Measurements from ENCODE around the gene TUG1. TPM values are rescaled to one million over a fixed set of nuclear protein-coding genes. Genes with fewer than 3 reads are reported as not detected.

TUG1 gene
- total RNA-seq, 1 donor from 2014 or later, result 95.7 TPM

DNA sequence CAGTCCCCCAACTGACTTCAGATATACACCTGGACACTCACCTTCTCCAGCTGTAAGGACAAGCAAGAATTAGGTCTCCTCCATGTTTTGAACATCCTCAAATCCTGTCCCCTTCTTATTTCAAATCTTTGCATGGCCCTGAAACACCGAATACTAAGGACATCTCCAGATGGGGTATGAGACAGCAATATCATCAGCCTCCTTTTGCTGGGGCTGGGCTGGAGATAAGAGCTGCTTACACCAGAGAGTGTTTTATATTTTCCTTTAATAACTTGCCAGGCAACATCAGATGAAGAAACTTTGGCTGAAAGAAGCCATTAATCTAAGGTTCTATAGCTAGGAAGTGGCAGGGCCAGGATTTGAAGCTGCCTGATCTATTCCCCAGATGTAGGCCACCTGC, 21.6 kb downstream of the TUG1 start:
- intact Hi-C loops (cut with DNase I), result no loop called here
- no peak for DNase-seq (ENCODE audit: low spot score)
- ATAC-seq, result no peak

DNA sequence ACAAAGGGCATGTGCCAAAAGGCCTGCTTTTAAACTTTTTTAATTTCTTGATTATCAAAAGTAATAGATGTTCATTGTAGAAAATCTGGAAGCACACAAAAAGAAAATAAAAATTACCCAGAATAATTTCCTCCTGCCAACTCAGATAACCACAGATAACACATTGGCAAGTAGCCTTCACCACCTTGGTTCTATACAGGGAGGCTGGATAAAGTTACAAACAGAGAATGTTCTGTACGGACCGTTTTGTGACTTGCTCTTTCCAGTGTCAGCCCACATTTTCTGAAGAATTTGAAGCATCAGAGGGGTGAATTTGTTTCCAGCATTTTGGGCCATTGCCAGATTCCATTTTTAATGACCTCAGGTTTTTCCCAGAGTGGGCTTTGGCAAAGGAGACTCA, 23.5 kb downstream of the TUG1 start:
- DNase-seq (ENCODE audit: low spot score) (no peak), ATAC-seq (no peak)
- intact Hi-C loops (cut with DNase I), result no loop called here

DNA sequence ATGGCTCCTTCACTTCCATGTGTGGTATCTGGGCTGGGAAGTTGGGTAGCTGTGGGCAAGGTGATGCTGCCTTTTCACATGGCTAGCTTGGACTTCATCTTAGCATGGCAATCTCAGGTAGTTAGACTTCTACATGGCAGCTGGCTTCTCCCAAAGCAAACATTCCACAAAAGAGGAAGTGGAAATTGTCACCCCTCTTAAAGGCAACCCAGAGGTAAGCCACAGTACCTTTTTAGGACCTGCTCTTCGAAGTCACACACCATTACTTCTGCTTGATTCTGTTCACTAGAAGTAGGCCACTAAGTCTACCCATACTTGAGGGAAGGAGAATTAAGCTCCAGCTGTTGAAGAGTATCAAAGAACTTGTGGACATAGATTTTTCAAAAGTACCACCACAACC, 25.9 kb downstream of the TUG1 start:
- intact Hi-C loops (cut with DNase I), result no loop called here
- ATAC-seq (no peak), DNase-seq (ENCODE audit: low spot score) (no peak)

DNA sequence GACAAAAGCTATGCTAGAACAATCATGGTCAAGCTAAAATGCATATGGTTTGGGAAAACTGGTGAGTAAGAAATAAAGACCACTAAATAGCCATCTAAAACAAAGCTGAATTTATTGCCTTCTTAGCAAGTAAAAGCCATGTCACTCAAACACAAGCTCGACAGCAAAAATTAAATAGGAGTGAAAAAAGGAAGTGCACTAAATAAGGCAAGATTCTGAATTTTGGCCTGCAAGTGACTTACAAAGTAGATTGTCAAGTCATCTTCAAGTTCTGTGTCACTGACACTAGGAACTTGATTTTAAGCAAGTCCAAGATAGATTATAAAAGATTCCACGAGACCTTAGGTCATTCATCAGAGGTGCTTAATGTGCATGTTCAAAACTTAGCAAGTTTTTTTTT, 27.4 kb downstream of the TUG1 start:
- intact Hi-C loops (cut with DNase I), result no loop called here
- no peak for DNase-seq (ENCODE audit: low spot score)
- no peak for ATAC-seq

DNA sequence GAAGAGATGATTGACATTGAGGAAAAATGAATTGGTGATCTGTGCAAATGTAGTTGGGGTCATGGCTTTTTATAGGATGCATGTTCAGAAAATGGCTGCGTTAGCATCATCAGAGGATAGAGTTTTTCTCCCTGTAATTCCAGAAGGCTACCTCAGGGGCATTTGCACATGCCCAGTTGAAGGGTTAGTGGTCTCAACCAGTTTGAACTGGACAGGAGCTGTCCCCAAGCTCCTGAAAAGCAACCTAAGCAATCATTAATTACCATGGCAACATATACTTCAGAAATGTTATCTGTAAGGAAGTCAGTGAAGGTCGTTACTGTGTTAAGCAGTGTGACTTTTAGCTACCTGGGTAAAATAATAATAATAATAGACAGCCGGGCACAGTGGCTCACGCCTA, 29.3 kb downstream of the TUG1 start:
- no peak for ATAC-seq
- intact Hi-C loops (cut with DNase I), result no loop called here
- no peak for DNase-seq (ENCODE audit: low spot score)

DNA sequence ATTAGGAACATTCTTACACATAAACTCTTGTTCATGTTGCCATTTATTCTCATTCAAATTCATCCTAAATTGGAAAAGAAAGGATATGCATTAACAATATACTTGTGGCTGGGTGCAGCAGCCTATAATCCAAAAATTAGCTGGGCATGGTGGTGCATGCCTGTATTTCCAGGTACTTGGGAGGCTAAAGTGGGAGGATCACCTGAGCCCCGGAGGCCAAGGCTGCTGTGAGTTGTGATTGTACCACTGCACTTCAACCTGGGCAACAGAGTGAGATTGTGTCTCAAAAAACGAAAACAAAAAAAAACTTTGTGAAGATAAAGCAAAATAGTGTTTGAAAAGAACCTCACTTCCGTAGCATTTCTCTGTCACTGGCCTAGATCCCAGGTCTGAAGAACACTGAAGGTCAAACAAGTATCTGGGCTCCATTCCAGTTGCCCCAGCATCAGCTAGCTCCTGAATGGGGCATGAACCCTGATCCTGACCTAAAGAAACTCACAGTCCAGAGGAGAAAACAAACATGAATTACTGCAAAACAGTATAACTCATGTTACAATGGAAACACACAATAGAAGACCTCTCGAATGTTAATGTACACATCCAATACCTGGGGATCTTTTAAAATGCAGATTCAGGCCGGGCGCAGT, 32.2 kb downstream of the TUG1 start:
- intact Hi-C loops (cut with DNase I), result no loop called here
- no peak for DNase-seq (ENCODE audit: low spot score)
- ATAC-seq, result no peak

DNA sequence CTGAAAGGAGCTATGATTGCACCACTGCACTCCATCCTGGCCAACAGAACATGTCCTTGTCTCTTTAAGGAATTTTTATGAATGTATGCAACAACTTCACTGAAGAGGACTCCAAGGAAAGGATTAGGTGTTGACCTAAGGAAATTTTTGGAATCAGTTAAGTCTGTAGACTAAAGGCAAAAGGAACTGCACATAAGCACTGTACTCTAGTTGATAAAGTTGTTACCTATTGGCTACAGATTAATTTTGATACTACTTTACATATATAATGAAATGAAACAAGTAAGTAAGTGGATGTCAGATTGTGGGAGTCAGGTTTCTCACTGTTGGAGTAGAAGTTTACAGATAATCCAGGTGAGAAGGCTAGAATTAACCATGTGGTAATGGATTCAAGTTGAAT, 36.5 kb downstream of the TUG1 start:
- intact Hi-C loops (cut with DNase I), result no loop called here
- no peak for DNase-seq (ENCODE audit: low spot score)
- no peak for ATAC-seq

DNA sequence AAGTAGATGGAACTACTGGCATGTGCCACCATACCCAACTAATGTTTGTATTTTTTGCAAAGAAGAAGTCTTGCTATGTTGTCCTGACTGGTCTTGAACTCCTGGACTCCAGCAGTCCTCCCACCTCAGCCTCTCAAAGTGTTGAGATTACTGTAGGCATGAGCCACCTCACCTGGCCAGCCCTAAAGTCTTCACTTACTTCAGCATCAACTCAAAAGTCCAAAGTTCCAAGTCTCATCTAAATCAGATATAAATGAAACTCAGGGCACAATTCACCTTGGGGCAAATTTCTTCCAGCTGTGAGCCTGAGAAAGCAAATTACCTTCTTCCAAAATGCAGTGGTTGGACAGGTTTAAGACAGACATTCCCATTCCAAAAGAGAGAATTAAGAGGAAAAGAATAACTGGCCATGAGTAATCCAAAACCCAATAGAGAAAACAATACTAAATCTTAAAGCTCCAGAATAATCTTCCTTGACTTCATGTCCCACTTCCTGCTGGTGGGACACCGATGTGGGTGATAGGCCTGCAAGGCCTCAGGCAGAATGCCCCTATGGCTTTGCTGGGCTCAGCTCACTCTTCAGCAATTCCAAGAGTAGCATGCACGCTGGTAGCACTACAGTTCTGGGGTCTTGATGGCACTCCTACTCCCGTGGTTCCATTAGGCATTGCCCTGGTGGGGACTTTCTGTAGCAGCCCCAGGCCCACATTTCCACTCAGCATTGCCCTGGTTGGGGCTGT, 50.3 kb downstream of the TUG1 start:
- DNase-seq (ENCODE audit: low spot score), result peak; percentile 2

DNA sequence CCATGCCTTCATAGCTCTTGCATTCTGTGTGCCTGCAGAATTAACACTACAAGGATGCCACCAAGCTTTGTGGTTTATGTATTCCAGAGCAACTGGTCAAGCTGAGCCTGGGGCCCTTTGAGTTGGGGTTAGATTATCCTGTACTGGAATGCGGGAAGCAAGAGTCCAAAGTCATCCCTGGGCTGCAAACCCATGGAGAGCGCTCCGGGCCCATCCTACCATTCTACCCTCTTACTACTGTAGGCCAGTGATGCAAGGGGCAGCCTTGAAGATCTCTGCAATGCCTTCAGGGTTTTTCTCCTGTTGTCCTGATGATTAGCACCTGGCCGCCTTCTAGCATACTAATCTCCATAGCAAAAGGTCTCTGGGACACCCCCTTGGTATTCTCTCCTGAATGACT, 51.3 kb downstream of the TUG1 start:
- ATAC-seq, result no peak
- intact Hi-C loops (cut with DNase I), result no loop called here
- DNase-seq (ENCODE audit: low spot score), result peak; percentile 19

More for the DNA sequence above, 50.3 kb downstream of the TUG1 start:
- ATAC-seq, result no peak
- intact Hi-C loops (cut with DNase I), result no loop called here

DNA sequence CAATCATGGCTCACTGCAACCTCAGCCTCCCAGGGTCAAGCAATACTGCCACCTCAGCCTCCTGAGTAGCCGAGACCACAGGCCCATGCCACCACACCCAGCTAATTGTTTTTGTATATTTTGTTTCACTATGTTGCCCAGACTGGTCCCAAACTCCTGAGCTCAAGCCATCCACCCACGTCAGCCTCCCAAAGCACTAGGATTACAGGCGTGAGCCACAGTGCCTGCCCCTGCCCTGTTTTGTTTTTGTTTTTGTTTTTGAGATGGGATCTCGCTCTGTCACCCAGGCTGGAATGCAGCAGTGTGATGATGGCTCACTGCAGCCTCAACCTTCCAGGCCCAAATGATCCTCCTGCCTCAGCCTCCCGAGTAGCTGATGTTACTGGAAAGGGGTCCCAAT, 53.5 kb downstream of the TUG1 start:
- intact Hi-C loops (cut with DNase I), result no loop called here
- ATAC-seq, result no peak

More for the DNA sequence above, 53.5 kb downstream of the TUG1 start:
- DNase-seq (ENCODE audit: low spot score), result peak; percentile 25

Other genes with a start within 250 kb of the TUG1 start
- 29.5 TPM for gene MORC2, start 491 bp upstream of the TUG1 start, total RNA-seq
- gene SMTN, start 112.1 kb downstream of the TUG1 start, total RNA-seq, result 283 TPM
- 159 TPM for gene SELENOM, start 138.3 kb downstream of the TUG1 start, total RNA-seq
- gene INPP5J, start 153.7 kb downstream of the TUG1 start, total RNA-seq, result 1.9 TPM
- gene PLA2G3, start 171.2 kb downstream of the TUG1 start, total RNA-seq, result not detected
- gene RNF185, start 190.9 kb downstream of the TUG1 start, total RNA-seq, result 33.8 TPM
- gene LIMK2, start 243.0 kb downstream of the TUG1 start, total RNA-seq, result 64.2 TPM